GM23248 (cell line): ENCODE results near the gene MAK.

Experiments used
- EZH2 ChIP-seq: fragments of 200-600 bp; sonication (generic); IDR thresholded peaks from 2 replicates; pipeline ENCODE4 v1.6.1; 2018; ENCODE audit warnings: antibody characterized with exemption, mild to moderate bottlenecking; ENCODE audit not compliant: insufficient read depth, poor library complexity, severe bottlenecking
- EZH2phosphoT487 ChIP-seq: fragments of 200-600 bp; sonication (generic); IDR thresholded peaks from 2 replicates; pipeline ENCODE4 v1.6.1; 2018; ENCODE audit warnings: antibody characterized with exemption, moderate library complexity, mild to moderate bottlenecking, low read depth; ENCODE audit not compliant: insufficient read depth

DNA sequence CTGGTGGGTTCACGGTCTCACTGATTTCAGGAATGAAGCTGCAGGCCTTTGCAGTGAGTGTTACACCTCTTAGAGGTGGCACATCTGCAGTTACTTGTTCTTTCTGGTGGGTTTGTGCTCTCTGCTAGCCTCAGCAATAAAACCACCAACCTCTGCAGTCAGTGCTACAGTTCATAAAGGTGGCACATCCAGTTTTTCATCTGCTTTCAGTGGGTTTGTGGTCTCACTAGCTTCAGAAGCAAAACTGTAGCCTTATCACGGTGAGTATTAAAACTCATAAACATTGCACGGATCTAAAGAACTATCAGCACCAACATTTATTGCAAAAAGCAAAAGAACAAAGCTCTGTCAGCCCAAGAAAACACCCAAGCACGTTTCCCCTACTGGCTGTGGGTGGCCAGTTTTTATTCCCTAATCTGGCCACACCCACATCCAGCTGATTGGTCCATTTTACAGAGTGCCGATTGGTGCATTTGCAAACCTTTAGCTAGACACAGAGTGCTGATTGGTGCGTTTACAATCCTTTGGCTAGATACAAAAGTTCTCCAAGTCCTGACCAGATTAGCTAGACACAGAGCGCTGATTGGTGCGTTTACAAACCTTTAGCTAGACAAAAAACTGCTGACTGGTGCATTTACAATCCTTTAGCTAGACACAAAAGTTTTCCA lies 118.9 kb downstream of the MAK start:
- TF ChIP-seq EZH2 (no peak), EZH2phosphoT487 (no peak)
